Kidney (tissue), 14 donors: ENCODE measurements around the gene IQCK. TPM values are rescaled to one million over a fixed set of nuclear protein-coding genes. Genes with fewer than 3 reads are reported as not detected.

Experiments
- DNase-seq, 5 donors: peaks; one replicate each; pipeline ENCODE4 v3.0.0-alpha.2; 2013 to 2020
- FAIRE-seq: peaks from 2 replicates; lab custom pipeline; 2012; peaks lifted over from hg19 to GRCh38; lab: Jason Lieb, UNC
- H3K27ac ChIP-seq, 2 donors: one replicate each; pipeline ENCODE4 v1.7.0; 2013; ENCODE audit warnings: low read depth in 2 of 2, low read length in 2 of 2, inconsistent platforms in 1 of 2
- H3K27me3 ChIP-seq: one replicate; pipeline ENCODE4 v1.7.1; 2013; ENCODE audit warnings: low read length, inconsistent platforms; ENCODE audit not compliant: control insufficient read depth, insufficient read depth
- H3K36me3 ChIP-seq, 3 donors: one replicate each; pipeline versions ENCODE4 v1.7.0 to v1.7.1; 2013; ENCODE audit warnings: low read length in 3 of 3, control low read depth in 1 of 3, inconsistent platforms in 1 of 3; ENCODE audit not compliant: insufficient read depth in 3 of 3, control insufficient read depth in 2 of 3
- H3K4me1 ChIP-seq, 3 donors: one replicate each; pipeline versions ENCODE4 v1.7.0 to v1.7.1; 2013; ENCODE audit warnings: low read length in 3 of 3, inconsistent platforms in 1 of 3, low read depth in 1 of 3; ENCODE audit not compliant: control insufficient read depth in 2 of 3, insufficient read depth in 2 of 3
- H3K4me3 ChIP-seq, 3 donors: one replicate each; pipeline versions ENCODE4 v1.7.0 to v1.8.1; 2013; ENCODE audit warnings: low read length in 3 of 3, control low read depth in 1 of 3, inconsistent platforms in 1 of 3
- H3K9ac ChIP-seq, 3 donors: one replicate each; pipeline versions ENCODE4 v1.7.0 to v1.7.1; 2013; ENCODE audit warnings: low read length in 3 of 3, control low read depth in 1 of 3, inconsistent platforms in 1 of 3
- H3K9me3 ChIP-seq, 3 donors: one replicate each; pipeline versions ENCODE4 v1.7.0 to v1.7.1; 2013; ENCODE audit warnings: low read length in 3 of 3, control low read depth in 1 of 3, inconsistent platforms in 1 of 3; ENCODE audit not compliant: control insufficient read depth in 2 of 3, insufficient read depth in 1 of 3
- CTCF ChIP-seq: IDR thresholded peaks from 3 replicates; pipeline ENCODE4 v1.5.1; 2012; ENCODE audit warnings: mild to moderate bottlenecking, moderate library complexity, borderline replicate concordance; ENCODE audit not compliant: insufficient read depth; ENCODE audit errors: extremely low read depth
- intact Hi-C: fragments of 100-400 bp; cut with DNase I; formaldehyde crosslinking; loops from one replicate; pipeline ENCODE4 v1.11.1; 2022
- polyA plus RNA-seq: library from polyadenylated mRNA; stranded (reverse); fragments of 350-450 nt; fragmentation: Illumina TruSeq; extraction: RNeasy Lipid Tissue Mini Kit (QIAGEN cat#74804); gene quantifications from one replicate; pipeline ENCODE4 v1.2.3, GENCODE V29; 2014; ENCODE audit warnings: low read depth, low replicate concordance; ENCODE audit not compliant: insufficient read depth
- total RNA-seq: library from RNA; stranded (reverse); fragmentation: NEBNext Ultra II Directional; extraction: Animal tissue kit (Norgen Biotek cat#: 25700); gene quantifications from one replicate; pipeline ENCODE4 v1.2.1, GENCODE V29; 2021
- donor health status: control.
- donor health status: control.
- donor health status: control.
- donor health status: control.
- donor health status: control.
- donor health status: DM: yes; HTN: yes; CAD: no.
- donor health status: Normal renal cell carcinoma (clear cell type).

Gene IQCK
- total and polyA plus RNA-seq, 2 donors from 2014 or later = 35.4 to 38.1 TPM

DNA sequence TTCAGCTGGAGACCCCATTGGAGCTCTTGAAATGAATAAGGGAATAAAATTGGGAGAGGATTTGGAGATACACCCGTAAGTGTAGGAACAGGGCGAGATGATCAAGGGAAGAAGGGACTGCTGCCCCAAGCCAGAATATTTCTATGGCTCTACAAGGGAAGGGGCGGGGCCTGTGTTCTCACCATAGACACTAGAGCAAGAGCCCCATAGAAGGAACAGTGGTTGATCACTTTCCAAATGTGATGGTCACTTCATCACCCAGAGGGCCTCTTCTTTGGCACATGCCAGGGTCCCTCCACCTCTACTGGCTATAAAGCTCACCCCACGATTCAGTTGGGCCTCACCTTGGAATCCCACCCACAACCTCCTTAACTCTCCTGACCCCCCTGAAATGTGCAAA, 141.5 kb downstream of the IQCK start:
- no peak for FAIRE-seq
- H3K4me1 ChIP-seq = peaks cover 0 to 4% (median under 1%) of the 10 kb centered on the region in 3 donors
- no peak for DNase-seq
- no peak overlapping the region for H3K9ac ChIP-seq
- TF ChIP-seq CTCF = no peak
- peaks cover 0 to 21% (median 7%) of the 10 kb centered on the region in 3 donors for H3K36me3 ChIP-seq
- no peaks in the 10 kb centered on the region for H3K27me3 ChIP-seq
- H3K4me3 ChIP-seq = no peak overlapping the region
- H3K9me3 ChIP-seq = no peaks in the 10 kb centered on the region
- intact Hi-C loops = no loop called here
- H3K27ac ChIP-seq = no peak overlapping the region

- H3K9ac ChIP-seq = no peak overlapping the region
- TF ChIP-seq CTCF = no peak
- intact Hi-C loops = no loop called here
- DNase-seq (peak in 1 of 5 donors; percentile 65), FAIRE-seq (no peak)
- H3K36me3 ChIP-seq = peaks cover 0 to 21% (median 7%) of the 10 kb centered on the region in 3 donors
- H3K27me3 ChIP-seq = no peaks in the 10 kb centered on the region
- peaks cover 0 to 4% (median 0%) of the 10 kb centered on the region in 3 donors for H3K4me1 ChIP-seq
- no peak overlapping the region for H3K4me3 ChIP-seq
- no peaks in the 10 kb centered on the region for H3K9me3 ChIP-seq
- peak overlapping the region in 1 of 2 donors; percentile 57 for H3K27ac ChIP-seq
These were observed 142.3 kb downstream of the IQCK start for GRCh38 chr16:19860166-19861041.

- no peaks in the 10 kb centered on the region for H3K9me3 ChIP-seq
- DNase-seq (no peak), FAIRE-seq (no peak)
- no peak overlapping the region for H3K9ac ChIP-seq
- peaks cover 0 to 4% (median 0%) of the 10 kb centered on the region in 3 donors for H3K4me1 ChIP-seq
- H3K27ac ChIP-seq = no peak overlapping the region
- H3K4me3 ChIP-seq = no peak overlapping the region
- intact Hi-C loops = no loop called here
- H3K36me3 ChIP-seq = peaks cover 0 to 21% (median 5%) of the 10 kb centered on the region in 3 donors
- no peak for TF ChIP-seq CTCF
- H3K27me3 ChIP-seq = no peaks in the 10 kb centered on the region
These were observed 143.1 kb downstream of the IQCK start for GRCh38 chr16:19861133-19861532.
